Ishikawa (cell line): Measurements from ENCODE around the gene KIF16B.

ENCODE experiments used
- CEBPB ChIP-seq: IDR thresholded peaks from 2 replicates; pipeline ENCODE4 v1.6.1; 2012
- CREB1 ChIP-seq: IDR thresholded peaks from 2 replicates; pipeline ENCODE4 v1.6.1; 2012; ENCODE audit warnings: low read depth
- EGR1 ChIP-seq: IDR thresholded peaks from 2 replicates; pipeline ENCODE4 v1.6.1; 2012
- EP300 ChIP-seq: IDR thresholded peaks from 2 replicates; pipeline ENCODE4 v1.6.1; 2012; ENCODE audit warnings: borderline replicate concordance
- FOXM1 ChIP-seq: IDR thresholded peaks from 2 replicates; pipeline ENCODE4 v1.6.1; 2012; ENCODE audit warnings: low read depth, borderline replicate concordance
- MAX ChIP-seq: IDR thresholded peaks from 2 replicates; pipeline ENCODE4 v1.6.1; 2012
- NFIC ChIP-seq: IDR thresholded peaks from 2 replicates; pipeline ENCODE4 v1.6.1; 2012
- RAD21 ChIP-seq: IDR thresholded peaks from 2 replicates; pipeline ENCODE4 v1.6.1; 2012; ENCODE audit warnings: low read depth
- REST ChIP-seq: IDR thresholded peaks from 2 replicates; pipeline ENCODE4 v1.6.1; 2012; ENCODE audit warnings: low read depth, mild to moderate bottlenecking
- TAF1 ChIP-seq: IDR thresholded peaks from 2 replicates; pipeline ENCODE4 v1.6.1; 2012; ENCODE audit warnings: low read depth, mild to moderate bottlenecking
- TCF12 ChIP-seq: IDR thresholded peaks from 2 replicates; pipeline ENCODE4 v1.6.1; 2012; ENCODE audit warnings: low read depth
- TEAD4 ChIP-seq: IDR thresholded peaks from 2 replicates; pipeline ENCODE4 v1.6.1; 2012
- USF1 ChIP-seq: IDR thresholded peaks from 2 replicates; pipeline ENCODE4 v1.6.1; 2012
- YY1 ChIP-seq: IDR thresholded peaks from 2 replicates; pipeline ENCODE4 v1.6.1; 2012; ENCODE audit warnings: low read depth
- ZBTB7A ChIP-seq: IDR thresholded peaks from 2 replicates; pipeline ENCODE4 v1.6.1; 2012; ENCODE audit warnings: low read depth

Gene KIF16B

GRCh38 chr20:16583474-16583873, 10.2 kb upstream of the KIF16B start:
- no peak for TF ChIP-seq TCF12
- no peak for TF ChIP-seq NFIC
- no peak for TF ChIP-seq CEBPB
- TF ChIP-seq YY1 = no peak
- TF ChIP-seq ZBTB7A = no peak
- no peak for TF ChIP-seq FOXM1
- no peak for TF ChIP-seq TEAD4
- no peak for TF ChIP-seq RAD21
- TF ChIP-seq CREB1 = no peak
- TF ChIP-seq REST = no peak
- TF ChIP-seq EGR1 = no peak
- no peak for TF ChIP-seq MAX
- no peak for TF ChIP-seq USF1
- no peak for TF ChIP-seq EP300
- TF ChIP-seq TAF1 = no peak

GRCh38 chr20:16581241-16581640, 8.0 kb upstream of the KIF16B start:
- TF ChIP-seq TCF12 = no peak
- no peak for TF ChIP-seq REST
- no peak for TF ChIP-seq NFIC
- no peak for TF ChIP-seq EGR1
- TF ChIP-seq YY1 = no peak
- TF ChIP-seq MAX = no peak
- no peak for TF ChIP-seq CEBPB
- TF ChIP-seq TAF1 = no peak
- TF ChIP-seq RAD21 = no peak

- TF ChIP-seq CEBPB (no peak), USF1 (no peak), TAF1 (no peak), FOXM1 (no peak), REST (no peak), EP300 (no peak), EGR1 (no peak), RAD21 (no peak), TEAD4 (no peak), MAX (no peak), ZBTB7A (no peak), TCF12 (no peak), NFIC (no peak), YY1 (no peak)
Measured at GRCh38 chr20:16580620-16581019, 7.4 kb upstream of the KIF16B start.

GRCh38 chr20:16580147-16580546, 6.9 kb upstream of the KIF16B start:
- TF ChIP-seq EP300 (no peak), CEBPB (no peak), NFIC (no peak), YY1 (no peak), FOXM1 (no peak), TEAD4 (no peak), CREB1 (no peak), RAD21 (no peak), REST (no peak)
